Lower leg skin (tissue), 3 donors: ENCODE measurements around the gene CCSER2.

Experiments used
- CTCF ChIP-seq, 3 donors: fragments of 450-650 bp; IDR thresholded peaks; one replicate each; pipeline ENCODE4 v1.5.1; 2016; ENCODE audit warnings: antibody characterized with exemption in 3 of 3, mild to moderate bottlenecking in 3 of 3, moderate library complexity in 2 of 3
- POLR2A ChIP-seq, 2 donors: fragments of 450-650 bp; IDR thresholded peaks; one replicate each; pipeline ENCODE4 v1.6.1; 2016 to 2017; ENCODE audit warnings: antibody characterized with exemption in 2 of 2, mild to moderate bottlenecking in 1 of 2, moderate library complexity in 1 of 2

GRCh38 chr10:84401854-84402611, 73.6 kb downstream of the CCSER2 start:
- TF ChIP-seq CTCF (IDR thresholded peaks at IDR 0.05) (no peak), POLR2A (IDR thresholded peaks at IDR 0.05) (no peak)
